HG03460 (cell line): ENCODE results near the gene SORCS2.

Experiments
- ATAC-seq: cut with Tn5 transposase; IDR thresholded peaks from one replicate; pipeline ENCODE4 v1.9.1; 2021; ENCODE audit not compliant: unreplicated experiment

The SORCS2 gene

GRCh38 chr4:7745301-7745885 is 553.1 kb downstream of the SORCS2 start:
- no peak for ATAC-seq

DNA sequence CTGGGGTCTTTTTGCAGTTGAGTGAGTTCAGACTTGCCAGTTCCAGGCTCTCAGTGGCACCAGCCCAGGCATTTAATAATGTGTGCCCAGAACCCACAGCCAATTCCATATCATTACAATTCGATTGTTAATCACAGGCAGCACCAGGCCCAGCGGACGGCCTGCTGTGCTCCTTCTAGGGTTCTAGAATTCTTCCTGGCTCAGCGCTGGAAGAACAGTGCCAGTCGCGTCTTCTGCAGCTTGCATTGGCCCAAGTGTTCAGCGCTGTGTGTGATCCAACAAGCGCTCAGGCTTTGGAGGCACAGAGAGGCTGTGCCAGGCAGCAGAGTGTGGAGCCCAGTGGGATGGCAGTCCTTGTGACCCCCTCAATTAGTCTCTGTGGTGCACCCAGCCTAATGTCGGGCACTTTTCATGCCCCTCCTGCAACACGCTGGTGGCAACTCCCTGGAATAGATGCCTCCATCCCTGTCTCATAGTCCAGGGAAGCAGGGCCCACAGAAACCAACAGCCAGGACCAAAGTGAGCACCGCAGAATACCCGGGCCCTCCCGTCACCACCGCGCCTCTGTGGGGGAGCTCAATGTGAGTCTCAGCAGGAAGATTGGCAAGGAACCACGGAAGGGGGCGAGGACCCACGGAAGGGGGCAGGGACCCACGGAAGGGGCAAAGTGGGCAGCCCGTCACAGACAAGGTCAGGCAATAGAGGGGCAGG is 554.2 kb downstream of the SORCS2 start:
- no peak for ATAC-seq

DNA sequence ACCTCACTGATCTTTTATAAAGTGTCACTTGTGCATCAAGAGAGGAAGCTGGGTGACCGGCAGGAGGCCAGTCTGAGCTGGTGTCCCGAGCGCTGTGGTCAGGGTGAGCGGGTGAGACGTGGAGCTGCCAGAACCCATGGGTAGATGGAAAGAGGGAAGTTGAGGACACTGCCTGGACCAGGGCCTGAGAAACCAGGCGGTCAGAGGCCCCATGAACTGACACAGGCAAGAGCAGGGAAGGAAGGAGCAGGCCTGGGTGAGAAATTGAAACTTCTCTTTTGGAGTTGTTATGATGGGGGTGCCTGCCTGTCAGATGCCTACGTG is 554.7 kb downstream of the SORCS2 start:
- no peak for ATAC-seq

GRCh38 chr4:7747566-7747965 is 555.2 kb downstream of the SORCS2 start:
- no peak for ATAC-seq

- no peak for ATAC-seq
Measured at GRCh38 chr4:7750523-7750922, 558.2 kb downstream of the SORCS2 start.

- ATAC-seq = no peak
Measured at GRCh38 chr4:7750972-7751371, 558.6 kb downstream of the SORCS2 start.

- no peak for ATAC-seq
Measured at GRCh38 chr4:7752649-7753048, 560.3 kb downstream of the SORCS2 start.

DNA sequence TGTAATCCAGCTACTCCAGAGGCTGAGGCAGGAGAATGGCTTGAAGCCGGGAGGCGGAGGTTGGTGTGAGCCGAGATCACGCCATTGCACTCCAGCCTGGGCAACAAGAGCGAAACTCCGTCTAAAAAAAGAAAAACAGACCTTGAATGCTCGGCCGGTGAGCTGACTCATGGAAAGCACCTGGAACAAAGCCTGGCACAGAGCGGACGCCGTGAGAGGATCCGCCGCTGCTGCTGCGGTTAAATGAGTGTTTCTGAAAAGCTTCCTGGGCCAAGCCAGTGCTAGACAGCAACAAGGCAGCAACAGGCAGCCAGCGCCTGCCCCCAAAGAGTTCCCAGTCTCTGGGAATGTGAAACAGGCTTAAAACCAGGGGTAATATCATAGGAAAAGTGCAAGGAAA is 560.9 kb downstream of the SORCS2 start:
- no peak for ATAC-seq

GRCh38 chr4:7753931-7754465 is 561.7 kb downstream of the SORCS2 start:
- no peak for ATAC-seq

DNA sequence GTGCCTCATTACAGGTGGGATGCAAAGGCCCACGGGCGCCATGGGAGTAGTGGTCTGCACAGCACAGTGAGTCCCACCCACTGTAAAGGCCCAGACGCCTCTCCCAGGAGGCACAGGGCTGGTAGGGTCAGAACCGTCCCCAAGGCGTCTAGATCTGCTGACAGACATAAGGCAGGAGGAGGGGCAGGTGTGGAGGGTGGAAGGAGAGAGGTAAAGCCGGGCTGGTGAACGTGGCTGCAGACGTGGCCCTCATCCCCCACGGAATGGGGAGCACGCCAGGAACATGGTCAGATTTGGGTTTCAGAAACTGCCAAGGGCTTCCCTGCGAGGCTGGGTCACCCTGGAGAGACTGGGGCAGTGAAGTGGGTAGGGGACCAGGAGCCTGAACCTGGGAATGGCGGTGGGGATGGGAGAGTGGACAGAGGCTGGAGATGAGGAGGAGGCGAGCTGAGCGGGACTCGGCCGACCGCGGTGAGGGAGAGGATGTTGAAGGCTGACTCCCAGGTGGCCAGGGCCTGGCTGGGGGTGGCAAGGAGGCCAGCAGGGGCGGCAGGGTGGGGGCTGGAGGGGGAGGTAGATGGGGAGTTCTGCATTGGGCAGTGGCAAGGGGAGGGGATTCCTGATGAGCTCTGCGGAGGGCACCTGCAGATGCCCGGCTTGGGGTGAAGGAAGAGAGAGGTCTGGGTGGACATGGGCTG is 562.4 kb downstream of the SORCS2 start:
- ATAC-seq = no peak

DNA sequence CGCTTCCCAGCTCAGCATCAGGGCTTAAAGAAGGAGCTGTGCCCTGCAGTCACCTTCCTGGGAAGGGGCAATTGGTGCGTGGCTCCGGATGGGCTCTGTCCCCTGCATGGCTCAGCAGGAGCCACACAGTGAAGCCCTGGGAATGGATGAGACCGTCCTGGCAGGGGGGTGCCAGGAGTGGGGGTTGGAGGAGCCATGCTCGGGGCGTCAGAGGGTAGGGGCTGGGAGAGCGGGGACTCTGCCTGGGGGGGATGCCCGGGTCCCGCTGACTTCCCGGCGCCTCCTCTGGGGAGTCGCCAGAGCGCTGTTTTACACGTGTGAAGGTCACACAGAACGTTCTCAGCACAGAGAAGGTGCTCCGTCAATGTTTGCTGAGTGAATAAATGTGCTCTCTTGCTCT is 563.2 kb downstream of the SORCS2 start:
- ATAC-seq = no peak

GRCh38 chr4:7756071-7756470 is 563.7 kb downstream of the SORCS2 start:
- no peak for ATAC-seq

DNA sequence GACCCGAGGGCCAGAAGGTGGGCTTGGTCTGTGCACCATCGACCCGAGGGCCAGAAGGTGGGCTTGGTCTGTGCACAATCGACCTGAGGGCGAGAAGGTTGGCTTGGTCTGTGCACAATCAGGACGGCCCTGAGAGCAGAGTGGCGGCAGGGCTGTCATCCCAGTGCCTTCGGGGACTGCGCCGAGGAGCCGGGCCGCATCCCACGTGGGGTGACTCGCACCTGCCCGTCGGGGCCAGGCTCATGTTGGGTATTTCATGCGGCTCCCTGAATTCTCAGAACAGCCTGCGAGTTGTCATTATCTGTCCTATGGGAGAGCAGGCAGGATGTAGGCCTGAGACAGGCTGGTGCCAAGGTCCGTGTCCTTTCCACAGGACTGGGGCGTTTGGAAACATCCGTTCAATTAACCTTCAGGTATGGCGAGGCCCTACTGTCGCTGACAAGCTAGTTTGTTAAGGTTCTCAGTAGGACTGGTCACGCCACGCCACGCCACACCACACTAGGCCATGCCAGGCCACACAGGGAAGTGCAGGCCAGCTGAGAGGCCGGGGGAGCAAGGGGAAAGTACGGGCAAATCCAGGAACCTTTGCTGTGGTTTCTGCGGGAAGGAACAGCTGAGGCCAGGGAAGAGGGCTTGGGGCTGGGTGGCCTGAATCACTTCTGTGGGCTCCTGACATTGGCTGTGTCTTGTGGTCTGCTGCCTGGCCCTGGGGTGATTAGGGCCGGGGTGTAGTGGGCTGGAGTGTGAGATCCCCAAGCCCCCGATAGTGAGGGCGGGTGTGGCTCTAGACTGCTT is 564.4 kb downstream of the SORCS2 start:
- ATAC-seq = no peak

- ATAC-seq = no peak
Measured at GRCh38 chr4:7757501-7758471, 565.4 kb downstream of the SORCS2 start.

GRCh38 chr4:7758476-7758875 is 566.1 kb downstream of the SORCS2 start:
- no peak for ATAC-seq

GRCh38 chr4:7759216-7759615 is 566.9 kb downstream of the SORCS2 start:
- no peak for ATAC-seq

GRCh38 chr4:7759635-7760034 is 567.3 kb downstream of the SORCS2 start:
- no peak for ATAC-seq

GRCh38 chr4:7760228-7760627 is 567.9 kb downstream of the SORCS2 start:
- ATAC-seq = no peak

- no peak for ATAC-seq
Measured at GRCh38 chr4:7760706-7761105, 568.4 kb downstream of the SORCS2 start.

- no peak for ATAC-seq
Measured at GRCh38 chr4:7761312-7761711, 569.0 kb downstream of the SORCS2 start.
